HepG2 (cell line): ENCODE data around the gene RECK. TPM values are rescaled to one million over a fixed set of nuclear protein-coding genes. Genes with fewer than 3 reads are reported as not detected.

Experiments used
- ATAC-seq: fragments of 200-7000 bp; cut with Tn5 transposase; 3 replicates; pipeline ENCODE4 v1.9.1; 2020; ENCODE audit warnings: mild to moderate bottlenecking, moderate library complexity
- BruUV-seq: library from RNA; stranded (reverse); fragments of 400-500 nt; replicated peaks from 2 replicates; lab custom pipeline; 2021; lab: Mats Ljungman, UMichigan
- CTCF ChIA-PET: fragments of 300-600 bp; formaldehyde crosslinking; extraction: SDS; loops from one replicate; lab custom pipeline; 2021; ENCODE audit warnings: low total read pairs, inconsistent platforms, low intra/inter-chr PET ratio; lab: Yijun Ruan, JAX
- POLR2A ChIA-PET: fragments of 350-600 bp; sonication (Branson Sonifier 250); formaldehyde crosslinking; loops from one replicate; lab custom pipeline; 2020; ENCODE audit warnings: antibody characterized with exemption, inconsistent platforms; lab: Yijun Ruan, JAX
- DNase-seq: peaks from one replicate; pipeline ENCODE4 v3.0.0-alpha.2; 2015; ENCODE audit warnings: low spot score
- FAIRE-seq: peaks from 3 replicates; lab custom pipeline; 2011; peaks lifted over from hg19 to GRCh38; lab: Jason Lieb, UNC
- H2AFZ ChIP-seq: one replicate; pipeline ENCODE4 v1.6.1; 2011; ENCODE audit warnings: low read length, inconsistent platforms
- H3K27ac ChIP-seq: fragments of 300-600 bp; 3 replicates; pipeline ENCODE4 v1.8.0; 2011; ENCODE audit warnings: mixed run types, mild to moderate bottlenecking, mixed read lengths, low read length, inconsistent platforms; ENCODE audit not compliant: insufficient read depth; ENCODE audit errors: extremely low read length
- H3K27me3 ChIP-seq, 2 experiments: fragments of 200-600 bp in 1 of 2; 2 replicates in 1 of 2; 3 replicates in 1 of 2; pipeline versions ENCODE4 v1.6.0 to v1.8.0; 2011; ENCODE audit warnings: low read length in 2 of 2, mild to moderate bottlenecking in 2 of 2, moderate library complexity in 2 of 2, inconsistent platforms in 1 of 2; ENCODE audit not compliant: insufficient read depth in 2 of 2, control insufficient read depth in 1 of 2
- H3K36me3 ChIP-seq, 2 experiments: fragments of 200-600 bp in 1 of 2; replicated peaks in 1 of 2; 2 replicates in 1 of 2; 3 replicates in 1 of 2; pipeline versions ENCODE4 v1.5.1 to v1.8.0; 2011; ENCODE audit warnings: low read length in 2 of 2, inconsistent platforms in 1 of 2; ENCODE audit not compliant: insufficient read depth in 2 of 2, control insufficient read depth in 1 of 2
- H3K4me1 ChIP-seq: 2 replicates; pipeline ENCODE4 v1.5.1; 2012; ENCODE audit warnings: low read length, inconsistent platforms; ENCODE audit not compliant: insufficient read depth
- H3K4me2 ChIP-seq: 2 replicates; pipeline ENCODE4 v1.6.0; 2011; ENCODE audit warnings: low read depth, low read length, inconsistent platforms
- H3K4me3 ChIP-seq, 3 experiments: fragments of 200-600 bp in 1 of 3; sonication (generic), shearing (Covaris generic) in 1 of 3; replicated peaks in 1 of 3; 2 replicates each; pipeline ENCODE4 v1.5.1; 2011 to 2016; ENCODE audit warnings: low read length in 3 of 3, inconsistent platforms in 2 of 3, low read depth in 2 of 3, mild to moderate bottlenecking in 2 of 3, control low read depth in 1 of 3, mixed read lengths in 1 of 3; ENCODE audit not compliant: insufficient read depth in 1 of 3
- H3K79me2 ChIP-seq: one replicate; pipeline ENCODE4 v1.6.1; 2011; ENCODE audit warnings: low read length, inconsistent platforms; ENCODE audit not compliant: insufficient read depth
- H3K9ac ChIP-seq: 2 replicates; pipeline ENCODE4 v1.6.0; 2011; ENCODE audit warnings: mild to moderate bottlenecking, low read depth, low read length, inconsistent platforms; ENCODE audit not compliant: insufficient read depth
- H3K9me3 ChIP-seq: 2 replicates; pipeline ENCODE4 v1.5.1; 2012; ENCODE audit warnings: mild to moderate bottlenecking, low read length
- H4K20me1 ChIP-seq: 2 replicates; pipeline ENCODE4 v1.6.0; 2011; ENCODE audit warnings: inconsistent platforms, mild to moderate bottlenecking, low read length, moderate library complexity; ENCODE audit not compliant: insufficient read depth
- GPBP1L1 ChIP-seq: sonication (generic); formaldehyde crosslinking; IDR thresholded peaks from 2 replicates; pipeline ENCODE4 v1.5.0; 2020; ENCODE audit warnings: mild to moderate bottlenecking, missing genetic modification reagents
- MIER2 ChIP-seq: IDR thresholded peaks from 2 replicates; pipeline ENCODE4 v1.6.1; 2016; ENCODE audit warnings: missing biosample characterization, missing genetic modification reagents
- MTERF4 ChIP-seq: sonication (generic); formaldehyde crosslinking; IDR thresholded peaks from 2 replicates; pipeline ENCODE4 v1.8.0; 2023; ENCODE audit warnings: mild to moderate bottlenecking, missing genetic modification reagents
- RNF2 ChIP-seq: fragments of 450-650 bp; conservative IDR thresholded peaks from 2 replicates; pipeline ENCODE4 v1.6.1; 2016; ENCODE audit warnings: low read depth
- TRAFD1 ChIP-seq: sonication (generic); formaldehyde crosslinking; IDR thresholded peaks from 2 replicates; pipeline ENCODE4 v1.5.1; 2020; ENCODE audit warnings: missing genetic modification reagents, mild to moderate bottlenecking, borderline replicate concordance
- ZMYM3 ChIP-seq: sonication (generic); formaldehyde crosslinking; IDR thresholded peaks from 2 replicates; pipeline ENCODE4 v1.5.1; 2020; ENCODE audit warnings: mild to moderate bottlenecking, missing genetic modification reagents
- ZNF343 ChIP-seq: sonication (generic); formaldehyde crosslinking; IDR thresholded peaks from 2 replicates; pipeline ENCODE4 v1.4.0; 2020; ENCODE audit warnings: mild to moderate bottlenecking, missing genetic modification reagents
- ZNF557 ChIP-seq: sonication (generic); formaldehyde crosslinking; IDR thresholded peaks from 2 replicates; pipeline ENCODE4 v1.4.0; 2020; ENCODE audit warnings: missing genetic modification reagents
- ZNF615 ChIP-seq: sonication (generic); formaldehyde crosslinking; IDR thresholded peaks from 2 replicates; pipeline ENCODE4 v1.5.0; 2020; ENCODE audit warnings: mild to moderate bottlenecking, missing genetic modification reagents, borderline replicate concordance
- ZNF619 ChIP-seq: sonication (generic); formaldehyde crosslinking; IDR thresholded peaks from 2 replicates; pipeline ENCODE4 v1.4.0; 2020; ENCODE audit warnings: mild to moderate bottlenecking, missing genetic modification reagents
- ZNF629 ChIP-seq: sonication (generic); formaldehyde crosslinking; conservative IDR thresholded peaks from 2 replicates; pipeline ENCODE4 v1.5.0; 2020; ENCODE audit warnings: missing genetic modification reagents
- WGBS: methylation state at CpG from one replicate; pipeline ENCODE4 v1.1.6; 2017; ENCODE audit warnings: low lambda C conversion rate; 5-methylcytosine and 5-hydroxymethylcytosine counted together
- in situ Hi-C: cut with HindIII; loops from 2 replicates; pipeline ENCODE4 v1.10.0; 2017; ENCODE audit warnings: low pct_unique_long_range_greater_than_20kb; ENCODE audit not compliant: extremely low pct_ligation_motif_present
- intact Hi-C: fragments of 100-400 bp; cut with micrococcal nuclease; formaldehyde crosslinking; loops from one replicate; pipeline ENCODE4 v1.10.0; 2022; ENCODE audit not compliant: unreplicated experiment
- polyA plus RNA-seq, 8 experiments: library from polyadenylated mRNA; depleted of rRNA in 3 of 8; stranded (reverse) in 7 of 8; unstranded in 1 of 8; fragments of >200 nt; fragmentation: Illumina TruSeq in 4 of 8; extraction: Trizol in 4 of 8; gene quantifications; 2 replicates each; pipeline versions ENCODE4 v1.2.1 to v1.2.3, GENCODE V29; 2011 to 2016; ENCODE audit warnings: low read depth in 4 of 8, missing spikeins in 1 of 8, mixed read lengths in 1 of 8; ENCODE audit not compliant: insufficient read depth in 1 of 8
- total RNA-seq, 5 experiments: library from RNA; depleted of rRNA; stranded (reverse); fragments of >200 nt; fragmentation: Illumina TruSeq; extraction: Trizol; gene quantifications; 2 replicates each; pipeline ENCODE4 v1.2.3, GENCODE V29; 2016; ENCODE audit warnings: low read depth in 1 of 5
- TF ChIP-seq, protein P1 (sequence below): sonication (generic); formaldehyde crosslinking; IDR thresholded peaks from 2 replicates; pipeline ENCODE4 v1.5.0; 2020; ENCODE audit warnings: mild to moderate bottlenecking, missing genetic modification reagents
- TF ChIP-seq, protein P2 (sequence below): sonication (generic); formaldehyde crosslinking; IDR thresholded peaks from 2 replicates; pipeline ENCODE4 v1.5.1; 2020; ENCODE audit warnings: mild to moderate bottlenecking, missing genetic modification reagents, moderate library complexity

The RECK gene
- total and polyA plus RNA-seq, 2 of the 13 experiments (the other 11 are each of a cell fraction or from before 2014, with no cell fraction given) = 3.1 to 4.8 TPM

DNA sequence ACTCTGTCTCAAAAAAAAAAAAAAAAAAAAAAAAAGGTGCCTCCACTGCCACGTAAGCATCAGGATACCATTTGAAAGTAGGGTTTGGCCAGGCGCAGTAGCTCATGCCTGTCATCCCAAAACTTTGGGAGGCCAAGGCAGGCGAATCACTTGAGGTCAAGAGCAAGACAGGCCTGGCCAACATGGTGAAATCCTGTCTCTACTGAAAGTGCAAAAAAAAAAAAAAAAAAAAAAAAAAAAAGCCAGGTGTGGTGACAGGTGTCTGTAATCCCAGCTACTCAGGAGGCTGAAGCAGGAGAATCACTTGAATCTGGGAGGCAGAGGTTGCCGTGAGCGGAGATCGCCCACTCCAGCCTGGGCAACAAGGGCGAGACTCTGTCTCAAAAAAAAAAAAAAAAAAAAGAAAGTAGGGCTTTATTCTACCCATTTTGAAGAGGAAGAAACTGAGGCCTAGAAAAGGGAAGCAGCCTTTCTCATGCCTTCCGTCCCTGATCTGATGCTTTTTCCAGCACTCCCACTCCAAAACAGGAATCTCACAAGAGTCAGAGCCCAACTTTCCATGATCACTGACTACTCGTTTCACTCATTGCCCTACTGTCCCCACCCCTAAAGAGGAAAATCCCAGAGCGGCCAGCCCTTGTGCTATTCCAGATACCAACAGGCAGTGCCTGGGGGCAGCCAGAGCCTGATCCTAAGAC is 116.2 kb downstream of the RECK start:
- no peak for DNase-seq
- H3K4me1 ChIP-seq = peaks cover 31% of the 10 kb centered on the region
- WGBS = 32% methylated on average over 10 of the region's 10 CpGs
- in situ Hi-C loops = no loop called here
- CTCF ChIA-PET = no interaction called here
- ATAC-seq = no peak
- H2AFZ ChIP-seq = no peak overlapping the region
- FAIRE-seq = no peak
- H3K27me3 ChIP-seq = peaks cover 1 to 5% of the 10 kb centered on the region in 2 experiments; a peak in 2 of 5 replicates
- POLR2A ChIA-PET = no interaction called here
- H3K4me2 ChIP-seq = no peak overlapping the region
- no peaks in the 10 kb centered on the region for H3K36me3 ChIP-seq
- H3K9ac ChIP-seq = no peak overlapping the region
- H3K4me3 ChIP-seq = no peak overlapping the region
- TF ChIP-seq RNF2 (no peak), ZNF615 (no peak), MIER2 (CRISPR knock-in tag) (no peak), ZMYM3 (peak; percentile 40; the same call in 1 of the 2 replicates), TRAFD1 (CRISPR knock-in tag) (no peak), ZNF619 (no peak), MTERF4 (CRISPR knock-in tag) (no peak), ZNF557 (CRISPR knock-in tag) (no peak), GPBP1L1 (no peak), ZNF343 (CRISPR knock-in tag) (no peak), ZNF629 (CRISPR knock-in tag) (peak; percentile 64)
- TF ChIP-seq, protein P1, sequence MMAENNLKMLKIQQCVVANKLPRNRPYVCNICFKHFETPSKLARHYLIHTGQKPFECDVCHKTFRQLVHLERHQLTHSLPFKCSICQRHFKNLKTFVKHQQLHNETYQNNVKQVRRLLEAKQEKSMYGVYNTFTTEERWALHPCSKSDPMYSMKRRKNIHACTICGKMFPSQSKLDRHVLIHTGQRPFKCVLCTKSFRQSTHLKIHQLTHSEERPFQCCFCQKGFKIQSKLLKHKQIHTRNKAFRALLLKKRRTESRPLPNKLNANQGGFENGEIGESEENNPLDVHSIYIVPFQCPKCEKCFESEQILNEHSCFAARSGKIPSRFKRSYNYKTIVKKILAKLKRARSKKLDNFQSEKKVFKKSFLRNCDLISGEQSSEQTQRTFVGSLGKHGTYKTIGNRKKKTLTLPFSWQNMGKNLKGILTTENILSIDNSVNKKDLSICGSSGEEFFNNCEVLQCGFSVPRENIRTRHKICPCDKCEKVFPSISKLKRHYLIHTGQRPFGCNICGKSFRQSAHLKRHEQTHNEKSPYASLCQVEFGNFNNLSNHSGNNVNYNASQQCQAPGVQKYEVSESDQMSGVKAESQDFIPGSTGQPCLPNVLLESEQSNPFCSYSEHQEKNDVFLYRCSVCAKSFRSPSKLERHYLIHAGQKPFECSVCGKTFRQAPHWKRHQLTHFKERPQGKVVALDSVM (CRISPR knock-in tag) = no peak
- TF ChIP-seq, protein P2, sequence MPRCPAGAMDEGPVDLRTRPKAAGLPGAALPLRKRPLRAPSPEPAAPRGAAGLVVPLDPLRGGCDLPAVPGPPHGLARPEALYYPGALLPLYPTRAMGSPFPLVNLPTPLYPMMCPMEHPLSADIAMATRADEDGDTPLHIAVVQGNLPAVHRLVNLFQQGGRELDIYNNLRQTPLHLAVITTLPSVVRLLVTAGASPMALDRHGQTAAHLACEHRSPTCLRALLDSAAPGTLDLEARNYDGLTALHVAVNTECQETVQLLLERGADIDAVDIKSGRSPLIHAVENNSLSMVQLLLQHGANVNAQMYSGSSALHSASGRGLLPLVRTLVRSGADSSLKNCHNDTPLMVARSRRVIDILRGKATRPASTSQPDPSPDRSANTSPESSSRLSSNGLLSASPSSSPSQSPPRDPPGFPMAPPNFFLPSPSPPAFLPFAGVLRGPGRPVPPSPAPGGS (CRISPR knock-in tag) = no peak
- no peak overlapping the region for H3K27ac ChIP-seq
- H3K9me3 ChIP-seq = no peaks in the 10 kb centered on the region
- no peaks in the 10 kb centered on the region for H4K20me1 ChIP-seq
- H3K79me2 ChIP-seq = no peaks in the 10 kb centered on the region
- intact Hi-C loops = no loop called here
- no TSS peak for BruUV-seq
